Measurements from ENCODE around the gene PSMD13.
"Not testable (repeated sequence)": the region's sequence is repeated elsewhere in the genome, so short reads cannot be mapped to it uniquely, and the experiment has no call there.

The PSMD13 gene

GRCh38 chr11:236774-237767 is at the start of gene PSMD13:
PSMD13 (plus strand) TSS chr11:236976; CDS start chr11:237050, 74 bp downstream.
- peak; percentile 90 for DNase-seq (ENCODE audit: low read depth, low spot score)

GRCh38 chr11:189200-189783 is 47.5 kb upstream of the PSMD13 start:
- DNase-seq (ENCODE audit: low read depth, low spot score) = peak; percentile 42

GRCh38 chr11:189843-190311 is 46.9 kb upstream of the PSMD13 start:
- DNase-seq (ENCODE audit: low read depth, low spot score) = not testable (repeated sequence)

GRCh38 chr11:190546-190945 is 46.2 kb upstream of the PSMD13 start:
- DNase-seq (ENCODE audit: low read depth, low spot score) = not testable (repeated sequence)

GRCh38 chr11:191490-192478 is 45.0 kb upstream of the PSMD13 start:
- DNase-seq (ENCODE audit: low read depth, low spot score) = not testable (repeated sequence)

GRCh38 chr11:192674-193128 is 44.1 kb upstream of the PSMD13 start, which contains the start of gene SCGB1C1:
SCGB1C1 (plus strand) TSS chr11:193078; CDS start chr11:193100, 22 bp downstream.
- not testable (repeated sequence) for DNase-seq (ENCODE audit: low read depth, low spot score)

- not testable (repeated sequence) for DNase-seq (ENCODE audit: low read depth, low spot score)
Observed at GRCh38 chr11:193481-193880, 43.3 kb upstream of the PSMD13 start.

GRCh38 chr11:196786-197731 is 39.7 kb upstream of the PSMD13 start:
- DNase-seq (ENCODE audit: low read depth, low spot score) = no peak

GRCh38 chr11:197741-198235 is 39.0 kb upstream of the PSMD13 start:
- no peak for DNase-seq (ENCODE audit: low read depth, low spot score)

GRCh38 chr11:198236-198806 is 38.5 kb upstream of the PSMD13 start:
- no peak for DNase-seq (ENCODE audit: low read depth, low spot score)

- DNase-seq (ENCODE audit: low read depth, low spot score) = no peak
Observed at GRCh38 chr11:199004-199581, 37.7 kb upstream of the PSMD13 start.

- no peak for DNase-seq (ENCODE audit: low read depth, low spot score)
Observed at GRCh38 chr11:199782-200181, 37.0 kb upstream of the PSMD13 start.

- no peak for DNase-seq (ENCODE audit: low read depth, low spot score)
Observed at GRCh38 chr11:200224-201003, 36.4 kb upstream of the PSMD13 start.

GRCh38 chr11:201966-202365 is 34.8 kb upstream of the PSMD13 start:
- no peak for DNase-seq (ENCODE audit: low read depth, low spot score)

GRCh38 chr11:202490-202889 is 34.3 kb upstream of the PSMD13 start:
- DNase-seq (ENCODE audit: low read depth, low spot score) = no peak

GRCh38 chr11:203056-203944 is 33.5 kb upstream of the PSMD13 start:
- no peak for DNase-seq (ENCODE audit: low read depth, low spot score)

GRCh38 chr11:203945-204586 is 32.7 kb upstream of the PSMD13 start:
- no peak for DNase-seq (ENCODE audit: low read depth, low spot score)

All from ELF-1 (cell line).